Activated CD4-positive, alpha-beta T cell treated with anti-CD3 and anti-CD28 coated beads for 36 hours (primary cell): ENCODE measurements around the gene CNOT9. TPM values are rescaled to one million over a fixed set of nuclear protein-coding genes. Genes with fewer than 3 reads are reported as not detected.
A peak's percentile ranks its signal among the peaks of the same experiment; 100 is the strongest.

Experiments
- ATAC-seq: fragments of 200-7000 bp; cut with Tn5 transposase; one replicate; pipeline ENCODE4 v1.10.0; 2021; ENCODE audit warnings: mild to moderate bottlenecking, moderate library complexity
- CTCF ChIA-PET: fragments of 350-600 bp; sonication (Branson Sonifier 250); formaldehyde crosslinking; loops from one replicate; lab custom pipeline; 2021; ENCODE audit warnings: antibody characterized with exemption; lab: Charles Lee
- POLR2A ChIA-PET: fragments of 350-600 bp; sonication (Branson Sonifier 250); formaldehyde crosslinking; loops from one replicate; lab custom pipeline; 2021; ENCODE audit warnings: antibody characterized with exemption, inconsistent platforms; lab: Charles Lee
- DNase-seq: peaks from one replicate; pipeline ENCODE4 v3.0.0-alpha.2; 2020
- H3K27ac Mint-ChIP-seq: one replicate; pipeline ENCODE4 v1.8.0; 2021; ENCODE audit warnings: mixed read lengths
- H3K27me3 Mint-ChIP-seq: one replicate; pipeline ENCODE4 v1.8.0; 2021; ENCODE audit warnings: mixed read lengths
- H3K36me3 Mint-ChIP-seq: one replicate; pipeline ENCODE4 v1.8.0; 2021; ENCODE audit warnings: low read depth, mixed read lengths
- H3K4me1 Mint-ChIP-seq: one replicate; pipeline ENCODE4 v1.8.0; 2021; ENCODE audit warnings: mixed read lengths
- H3K4me3 Mint-ChIP-seq: one replicate; pipeline ENCODE4 v1.8.0; 2021; ENCODE audit warnings: mild to moderate bottlenecking, moderate library complexity, mixed read lengths
- H3K9me3 Mint-ChIP-seq: one replicate; pipeline ENCODE4 v1.8.0; 2021; ENCODE audit warnings: low read depth, mixed read lengths
- intact Hi-C, 2 experiments: fragments of 100-400 bp; cut with DNase I in 1 of 2; cut with micrococcal nuclease in 1 of 2; formaldehyde crosslinking; loops; one replicate each; pipeline versions ENCODE4 v1.14.2 to v1.15.1; 2022 to 2024; cut with DNase I, micrococcal nuclease
- total RNA-seq, 2 experiments: library from RNA; stranded (reverse); gene quantifications; one replicate each; pipeline ENCODE4 v1.2.3, GENCODE V29; 2021

The CNOT9 gene
- total RNA-seq, 2 experiments from 2014 or later = 100 to 105 TPM

DNA sequence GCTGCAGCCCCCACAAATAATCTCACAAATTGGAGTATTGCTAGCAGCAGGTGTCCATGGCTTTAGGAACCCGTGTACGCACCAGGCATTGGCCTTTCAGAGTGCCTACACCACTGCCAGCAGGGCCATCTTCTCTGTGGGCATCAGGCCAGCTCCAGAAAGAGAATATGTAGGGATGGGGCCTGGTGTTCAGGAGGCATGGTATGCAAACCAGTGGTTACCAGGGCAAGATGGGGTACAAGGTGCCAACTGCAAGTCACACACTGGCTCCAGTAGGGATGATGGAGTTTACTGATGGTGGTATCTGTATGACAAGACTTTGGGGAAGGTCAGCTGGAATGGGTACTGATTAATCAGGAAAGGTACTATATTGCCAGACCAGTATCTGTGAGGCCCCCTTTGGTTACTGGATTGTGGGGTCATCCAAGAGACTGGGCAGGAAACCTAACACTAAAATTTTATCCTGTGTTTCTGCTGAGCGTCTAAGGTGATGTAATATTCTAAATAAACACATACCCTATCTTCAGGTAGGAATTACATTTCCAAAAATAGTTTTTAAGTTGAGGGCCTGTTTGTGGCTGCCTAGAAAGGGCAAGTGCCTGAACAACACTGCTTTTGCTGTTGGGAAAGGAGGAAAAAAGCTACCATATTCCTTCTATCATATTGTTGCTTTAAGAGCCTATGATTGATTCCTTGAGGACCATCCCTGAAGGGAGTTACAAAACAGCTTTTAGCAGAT, 9.0 kb downstream of the CNOT9 start:
- Mint-ChIP-seq H3K9me3 (no peaks in the 10 kb centered on the region), H3K4me3 (no peak overlapping the region), H3K27ac (peak overlapping the region; percentile 9), H3K4me1 (peaks cover 54% of the 10 kb centered on the region), H3K36me3 (peaks cover 36% of the 10 kb centered on the region), H3K27me3 (no peaks in the 10 kb centered on the region)
- CTCF ChIA-PET = interaction anchor here (0.9 to 1.4 kb wide), 4 partner anchors 12 to 110 kb away, joined by 3 to 4 read pairs (median 3); partner anchors contain the start of genes BCS1L and ZNF142
- no peak for ATAC-seq
- no peak for DNase-seq
- intact Hi-C loops = no loop called here
- POLR2A ChIA-PET = no interaction called here

DNA sequence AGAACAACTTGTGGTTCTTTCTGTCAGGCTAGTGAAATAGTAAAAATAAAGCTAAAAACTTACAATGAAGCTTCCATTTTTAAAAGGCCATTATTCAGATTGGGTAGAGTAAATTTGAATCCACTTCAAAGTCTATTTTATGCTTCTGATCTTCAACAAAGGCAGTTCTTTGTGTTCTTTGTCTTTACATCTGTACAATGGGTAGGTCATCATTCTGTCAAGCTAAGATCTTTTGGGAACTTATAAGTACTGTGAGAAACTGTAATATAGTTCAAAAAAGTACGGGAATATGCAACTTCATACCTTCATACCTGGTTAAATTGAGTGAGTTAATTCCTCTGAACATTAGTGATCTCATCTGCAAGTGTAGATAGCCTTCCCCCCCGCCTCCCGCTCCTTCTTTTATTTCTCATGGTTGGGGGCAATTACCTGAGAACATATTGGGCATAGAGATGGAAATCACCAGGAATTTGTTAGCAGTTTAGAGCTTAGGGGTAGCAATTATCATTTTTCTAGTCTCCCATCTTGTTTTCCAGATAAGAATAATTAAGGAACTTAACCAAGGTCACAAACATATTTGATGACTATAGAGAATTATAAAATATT, 9.7 kb downstream of the CNOT9 start:
- no peaks in the 10 kb centered on the region for H3K9me3 Mint-ChIP-seq
- no peak overlapping the region for H3K27ac Mint-ChIP-seq
- CTCF ChIA-PET = interaction anchor here (0.9 to 1.4 kb wide), 3 partner anchors 12 to 109 kb away, joined by 3 read pairs; partner anchors contain the start of genes BCS1L and ZNF142
- no peaks in the 10 kb centered on the region for H3K27me3 Mint-ChIP-seq
- no peak for DNase-seq
- no peak for ATAC-seq
- no peak overlapping the region for H3K4me3 Mint-ChIP-seq
- intact Hi-C loops = no loop called here
- peaks cover 38% of the 10 kb centered on the region for H3K36me3 Mint-ChIP-seq
- peaks cover 56% of the 10 kb centered on the region for H3K4me1 Mint-ChIP-seq
- POLR2A ChIA-PET = no interaction called here

DNA sequence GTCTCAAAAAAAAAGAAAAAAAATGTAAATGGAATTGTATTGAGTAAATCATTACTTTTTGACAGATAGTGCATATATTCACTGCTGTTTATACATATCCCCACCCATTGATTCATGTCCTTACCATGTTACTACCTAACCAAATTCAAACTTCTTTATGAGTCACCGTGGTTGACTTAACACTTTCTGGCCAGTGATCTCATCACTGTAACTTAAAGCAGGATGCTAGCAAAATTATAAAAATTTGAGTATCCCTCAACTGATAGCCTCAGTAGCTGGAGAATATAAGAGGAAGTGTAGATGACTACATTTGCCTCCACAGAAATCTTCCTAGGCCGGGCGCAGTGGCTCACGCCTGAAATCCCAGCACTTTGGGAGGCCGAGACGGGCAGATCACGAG, 13.4 kb downstream of the CNOT9 start:
- POLR2A ChIA-PET = no interaction called here
- Mint-ChIP-seq H3K9me3 (no peaks in the 10 kb centered on the region), H3K36me3 (peaks cover 48% of the 10 kb centered on the region), H3K27ac (peak overlapping the region; percentile 60), H3K4me3 (no peak overlapping the region), H3K4me1 (peaks cover 46% of the 10 kb centered on the region), H3K27me3 (no peaks in the 10 kb centered on the region)
- CTCF ChIA-PET = interaction anchor here (0.6 kb wide), 1 partner anchor 737 kb away, joined by 3 read pairs; no protein-coding TSS in a partner anchor
- DNase-seq = peak; percentile 11
- ATAC-seq = peak; percentile 100
- intact Hi-C loops = loop anchor here (1.0 to 2.0 kb wide), 2 partner anchors 13 to 14 kb away; partner anchors contain the start of genes CNOT9 (in 2 of the 2) and USP37 (in 2 of the 2)

DNA sequence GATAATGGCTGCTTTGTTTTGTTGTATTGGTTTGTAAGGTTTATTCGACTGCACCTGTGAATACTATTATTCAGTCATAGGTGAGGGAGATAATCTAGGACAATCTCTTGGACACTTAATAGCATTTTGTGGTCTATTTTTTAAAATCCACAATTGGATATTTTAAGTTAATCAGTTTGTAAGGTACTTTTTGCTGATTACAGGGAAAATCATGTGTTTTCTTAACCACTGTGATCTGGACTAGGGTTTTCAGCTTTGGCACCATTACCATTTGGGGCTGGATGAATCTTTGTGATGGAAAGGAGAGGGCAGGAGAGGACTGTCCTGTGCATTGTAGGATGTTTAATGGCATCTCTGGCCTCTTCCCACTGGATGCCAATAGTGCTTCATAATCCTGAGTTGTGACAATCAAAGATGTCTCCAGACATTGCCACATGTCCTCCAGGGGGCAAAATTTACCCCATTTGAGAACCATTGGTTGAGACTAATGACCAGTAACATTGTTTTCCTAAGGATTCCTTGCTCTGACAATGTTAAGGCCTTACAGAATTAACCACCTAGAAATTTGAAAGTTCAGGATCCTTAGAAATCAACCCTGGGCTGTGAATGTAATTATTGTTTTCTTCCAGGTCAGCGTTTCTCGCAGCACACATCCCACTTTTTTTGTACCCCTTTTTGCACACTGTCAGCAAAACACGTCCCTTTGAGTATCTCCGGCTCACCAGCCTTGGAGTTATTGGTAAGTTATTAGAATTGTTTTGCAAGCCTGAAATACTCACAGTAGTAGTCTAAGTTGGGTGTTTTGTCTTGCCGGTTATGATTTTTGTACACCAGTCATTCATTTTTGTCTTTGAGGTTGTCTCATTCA, 15.6 kb downstream of the CNOT9 start:
- H3K27me3 Mint-ChIP-seq = no peaks in the 10 kb centered on the region
- intact Hi-C loops = loop anchor here in 1 of 2 experiments (2.0 kb wide), 1 partner anchor 15 kb away; the partner anchor contains the start of genes CNOT9 and USP37
- POLR2A ChIA-PET = no interaction called here
- no peak overlapping the region for H3K27ac Mint-ChIP-seq
- H3K4me3 Mint-ChIP-seq = no peak overlapping the region
- DNase-seq (no peak), ATAC-seq (no peak)
- CTCF ChIA-PET = no interaction called here
- H3K9me3 Mint-ChIP-seq = no peaks in the 10 kb centered on the region
- H3K36me3 Mint-ChIP-seq = peaks cover 50% of the 10 kb centered on the region
- peaks cover 27% of the 10 kb centered on the region for H3K4me1 Mint-ChIP-seq

DNA sequence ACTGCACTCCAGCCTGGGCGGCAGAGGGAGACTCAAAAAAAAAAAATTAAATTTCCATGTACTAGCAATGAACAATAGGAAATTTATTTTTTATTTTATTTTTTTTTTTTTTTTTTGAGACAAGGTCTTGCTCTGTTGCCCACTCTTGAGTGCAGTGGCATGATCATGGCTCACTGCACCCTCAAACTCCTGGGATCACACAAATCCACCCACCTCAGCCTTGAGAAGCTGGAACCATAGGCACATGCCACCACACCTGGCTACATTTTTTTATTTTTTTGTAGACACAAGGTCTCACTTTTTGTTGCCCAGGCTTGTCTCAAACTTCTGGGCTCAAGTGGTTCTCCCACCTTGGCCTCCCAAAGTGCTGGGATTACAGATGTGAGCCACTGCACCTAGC, 16.9 kb downstream of the CNOT9 start:
- Mint-ChIP-seq H3K4me1 (peaks cover 23% of the 10 kb centered on the region), H3K36me3 (peaks cover 54% of the 10 kb centered on the region), H3K4me3 (no peak overlapping the region), H3K27me3 (no peaks in the 10 kb centered on the region), H3K27ac (no peak overlapping the region), H3K9me3 (no peaks in the 10 kb centered on the region)
- ATAC-seq = no peak
- ChIA-PET POLR2A (no interaction called here), CTCF (no interaction called here)
- no peak for DNase-seq
- intact Hi-C loops = no loop called here

DNA sequence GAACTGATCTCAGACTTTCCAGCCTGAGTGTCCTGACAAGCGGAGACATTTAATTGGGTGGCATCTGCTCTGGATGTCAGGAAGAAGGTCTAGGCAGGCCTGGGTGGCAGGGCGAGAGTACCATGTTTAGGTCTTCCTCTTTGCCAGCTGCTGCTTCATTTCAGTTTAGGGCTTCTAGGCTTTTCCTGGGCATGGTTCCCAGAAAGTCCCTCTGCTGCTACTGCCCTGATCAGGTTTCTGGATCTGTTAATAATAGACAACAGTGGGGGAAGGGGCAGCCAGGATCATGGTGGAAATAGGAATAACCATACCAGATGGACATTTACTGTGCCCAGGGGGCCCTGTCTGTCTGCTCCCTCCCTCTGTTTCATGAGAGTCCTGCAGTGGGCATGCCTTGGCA, 36.8 kb downstream of the CNOT9 start:
- no peak overlapping the region for H3K4me3 Mint-ChIP-seq
- no peak for DNase-seq
- no peaks in the 10 kb centered on the region for H3K4me1 Mint-ChIP-seq
- no peak overlapping the region for H3K27ac Mint-ChIP-seq
- H3K27me3 Mint-ChIP-seq = peaks cover 10% of the 10 kb centered on the region
- no peaks in the 10 kb centered on the region for H3K9me3 Mint-ChIP-seq
- no peaks in the 10 kb centered on the region for H3K36me3 Mint-ChIP-seq
- POLR2A ChIA-PET = no interaction called here
- CTCF ChIA-PET = no interaction called here
- ATAC-seq = no peak
- intact Hi-C loops = no loop called here

DNA sequence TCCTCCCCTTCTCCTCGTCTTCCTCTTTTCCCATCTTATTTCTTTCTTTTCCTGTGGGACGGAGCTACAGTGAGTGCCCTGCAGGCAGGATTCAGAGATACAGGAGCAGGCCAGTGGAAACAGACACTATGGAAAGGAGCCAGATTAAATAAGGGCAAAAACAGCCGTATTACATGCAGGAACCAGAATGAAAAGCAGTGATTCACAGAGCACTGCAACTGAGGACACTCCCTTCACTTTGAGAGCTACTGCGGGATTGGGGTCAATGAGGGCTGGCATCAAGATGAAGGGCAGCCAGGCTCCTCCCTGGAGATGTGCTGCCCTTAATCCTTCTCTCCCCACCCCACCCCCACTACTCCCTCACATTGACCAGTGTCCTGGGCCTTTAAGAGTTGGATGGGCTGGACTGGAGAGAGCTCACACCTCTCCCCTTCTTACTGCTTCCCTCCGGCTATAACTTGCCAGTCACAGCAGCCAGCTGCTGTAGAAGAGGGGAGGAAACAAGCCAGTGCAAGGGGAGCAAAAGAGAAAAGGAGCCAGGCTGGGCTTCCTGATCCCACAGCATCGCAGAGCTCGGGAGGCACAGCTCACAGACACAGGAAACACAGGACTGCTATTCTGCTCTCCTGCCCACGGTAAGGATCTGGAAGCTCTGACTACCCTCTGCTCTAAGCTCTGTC, 38.9 kb downstream of the CNOT9 start, which contains the start of gene PLCD4:
Gene PLCD4 (plus strand): TSS at position 464 of the 680 bp plus-strand sequence. CDS start 7,841 bp downstream, outside the sequence.
- POLR2A ChIA-PET = interaction anchor here (0.6 to 0.7 kb wide), 3 partner anchors 16 to 115 kb away, joined by 3 to 4 read pairs (median 3); no protein-coding TSS in a partner anchor
- no peaks in the 10 kb centered on the region for H3K36me3 Mint-ChIP-seq
- intact Hi-C loops = no loop called here
- CTCF ChIA-PET = interaction anchor here (0.7 to 1.5 kb wide), 5 partner anchors 20 to 350 kb away, joined by 3 to 6 read pairs (median 3); partner anchors contain the start of genes BCS1L and ZNF142
- DNase-seq (no peak), ATAC-seq (no peak)
- no peaks in the 10 kb centered on the region for H3K9me3 Mint-ChIP-seq
- H3K4me3 Mint-ChIP-seq = no peak within 1 kb of the TSS
- H3K4me1 Mint-ChIP-seq = no peaks in the 10 kb centered on the region
- H3K27me3 Mint-ChIP-seq = peaks cover 12% of the 10 kb centered on the region
- no peak within 1 kb of the TSS for H3K27ac Mint-ChIP-seq

DNA sequence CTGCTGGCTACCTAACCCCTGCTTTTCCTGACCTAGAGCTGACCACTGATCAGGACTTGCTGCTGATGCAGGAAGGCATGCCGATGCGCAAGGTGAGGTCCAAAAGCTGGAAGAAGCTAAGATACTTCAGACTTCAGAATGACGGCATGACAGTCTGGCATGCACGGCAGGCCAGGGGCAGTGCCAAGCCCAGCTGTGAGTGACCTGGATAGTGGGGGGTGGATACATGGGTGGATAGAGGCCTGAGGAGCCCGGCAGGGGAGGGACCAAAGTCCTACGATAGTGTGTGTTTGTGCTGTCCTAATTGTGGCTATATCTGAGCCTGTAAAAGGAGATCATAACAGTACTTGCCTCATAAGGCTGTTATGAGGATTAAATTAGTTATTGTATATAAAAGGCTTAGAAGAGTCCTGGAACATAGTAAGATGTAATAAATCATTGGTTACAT, 47.3 kb downstream of the CNOT9 start:
- Mint-ChIP-seq H3K27me3 (peaks cover 2% of the 10 kb centered on the region), H3K9me3 (no peaks in the 10 kb centered on the region), H3K4me3 (no peak overlapping the region), H3K27ac (no peak overlapping the region), H3K36me3 (no peaks in the 10 kb centered on the region), H3K4me1 (no peaks in the 10 kb centered on the region)
- DNase-seq (no peak), ATAC-seq (no peak)
- intact Hi-C loops = no loop called here
- ChIA-PET POLR2A (interaction anchor here (0.6 kb wide), 1 partner anchor 44 kb away, joined by 3 read pairs; the partner anchor contains the start of genes BCS1L and ZNF142), CTCF (interaction anchor here (0.9 to 1.3 kb wide), 3 partner anchors 11 to 100 kb away, joined by 3 to 4 read pairs (median 3); no protein-coding TSS in a partner anchor)

DNA sequence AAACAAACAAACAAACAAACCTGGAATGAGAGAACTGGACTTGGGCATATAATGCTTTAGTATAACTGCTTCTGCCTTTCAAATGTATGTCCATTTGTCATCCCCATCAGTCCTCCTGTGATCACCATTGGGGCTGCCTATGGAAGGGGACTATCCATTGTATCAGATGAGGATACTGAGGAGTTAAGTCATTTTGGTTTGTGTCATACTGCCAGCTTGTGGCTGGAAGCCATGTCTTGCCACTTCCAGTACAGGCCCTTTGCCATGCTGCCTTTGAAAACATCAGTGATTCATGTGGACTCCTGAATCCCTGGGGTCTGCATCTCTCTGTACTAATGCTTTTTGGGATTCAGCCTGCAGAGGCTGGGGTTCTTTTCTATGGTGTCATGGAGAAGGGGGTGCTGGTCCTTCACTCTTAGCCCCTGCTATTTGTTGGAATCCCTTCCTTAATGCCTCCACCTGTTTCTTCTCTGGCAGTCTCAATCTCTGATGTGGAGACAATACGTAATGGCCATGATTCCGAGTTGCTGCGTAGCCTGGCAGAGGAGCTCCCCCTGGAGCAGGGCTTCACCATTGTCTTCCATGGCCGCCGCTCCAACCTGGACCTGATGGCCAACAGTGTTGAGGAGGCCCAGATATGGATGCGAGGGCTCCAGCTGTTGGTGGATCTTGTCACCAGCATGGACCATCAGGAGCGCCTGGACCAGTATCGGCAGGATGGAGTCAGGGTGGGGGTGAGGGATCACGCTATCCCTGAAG, 49.6 kb downstream of the CNOT9 start:
- CTCF ChIA-PET = interaction anchor here (0.6 kb wide), 1 partner anchor 659 kb away, joined by 3 read pairs; no protein-coding TSS in a partner anchor
- POLR2A ChIA-PET = no interaction called here
- no peak overlapping the region for H3K4me3 Mint-ChIP-seq
- ATAC-seq = no peak
- H3K27ac Mint-ChIP-seq = no peak overlapping the region
- H3K27me3 Mint-ChIP-seq = no peaks in the 10 kb centered on the region
- H3K36me3 Mint-ChIP-seq = no peaks in the 10 kb centered on the region
- H3K4me1 Mint-ChIP-seq = no peaks in the 10 kb centered on the region
- H3K9me3 Mint-ChIP-seq = no peaks in the 10 kb centered on the region
- no peak for DNase-seq
- intact Hi-C loops = no loop called here

DNA sequence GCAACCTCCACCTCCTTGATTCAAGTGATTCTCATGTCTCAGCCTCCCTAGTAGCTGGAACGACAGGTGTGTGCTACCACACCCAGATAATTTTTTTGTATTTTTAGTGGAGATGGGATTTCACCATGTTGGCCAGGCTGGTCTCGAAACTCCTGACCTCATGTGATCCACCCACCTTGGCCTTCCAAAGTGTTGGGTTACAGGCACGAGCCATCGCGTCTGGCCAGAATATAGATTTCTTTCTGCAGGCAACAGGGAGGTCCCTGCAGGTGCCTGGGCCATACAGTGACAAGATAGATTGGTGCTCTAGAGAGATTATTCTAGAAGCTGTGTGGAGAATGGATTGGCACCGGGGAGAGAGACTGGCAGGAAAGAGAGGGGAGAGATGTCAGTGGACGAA, 52.4 kb downstream of the CNOT9 start:
- CTCF ChIA-PET = no interaction called here
- Mint-ChIP-seq H3K27me3 (no peaks in the 10 kb centered on the region), H3K4me1 (no peaks in the 10 kb centered on the region), H3K36me3 (no peaks in the 10 kb centered on the region), H3K4me3 (no peak overlapping the region), H3K9me3 (no peaks in the 10 kb centered on the region), H3K27ac (no peak overlapping the region)
- intact Hi-C loops = no loop called here
- DNase-seq (no peak), ATAC-seq (no peak)
- POLR2A ChIA-PET = no interaction called here
